HL-60/S4 (cell line): Measurements from ENCODE around the gene PITPNC1.
"Not testable (repeated sequence)": the region's sequence is repeated elsewhere in the genome, so short reads cannot be mapped to it uniquely, and the experiment has no call there.

Experiments
- in situ Hi-C: fragments of 300-500 bp; cut with MboI; formaldehyde crosslinking; loops from 2 replicates; pipeline ENCODE4 v1.14.3; 2022; ENCODE audit warnings: low sequenced_read_pairs

The PITPNC1 gene

GRCh38 chr17:67700725-67701119 is 323.6 kb downstream of the PITPNC1 start:
- in situ Hi-C loops: no loop called here

DNA sequence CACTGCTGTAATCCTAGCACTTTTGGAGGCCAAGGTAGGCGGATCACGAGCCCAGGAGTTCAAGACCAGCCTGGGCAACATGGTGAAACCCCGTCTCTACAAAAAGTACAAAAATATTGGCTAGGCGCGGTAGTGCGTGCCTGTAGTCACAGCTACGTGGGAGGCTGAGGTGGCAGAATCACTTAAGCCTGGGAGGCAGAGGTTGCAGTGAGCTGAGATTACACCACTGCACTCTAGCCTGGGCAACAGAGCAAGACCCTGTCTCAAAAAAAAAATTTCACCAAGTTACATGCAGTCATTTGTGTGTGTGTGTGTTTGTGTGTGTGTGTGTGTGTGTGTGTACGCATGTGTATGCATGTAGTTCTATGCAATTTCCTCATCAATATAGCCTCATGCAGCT is 325.8 kb downstream of the PITPNC1 start:
- in situ Hi-C loops: not testable (repeated sequence)

DNA sequence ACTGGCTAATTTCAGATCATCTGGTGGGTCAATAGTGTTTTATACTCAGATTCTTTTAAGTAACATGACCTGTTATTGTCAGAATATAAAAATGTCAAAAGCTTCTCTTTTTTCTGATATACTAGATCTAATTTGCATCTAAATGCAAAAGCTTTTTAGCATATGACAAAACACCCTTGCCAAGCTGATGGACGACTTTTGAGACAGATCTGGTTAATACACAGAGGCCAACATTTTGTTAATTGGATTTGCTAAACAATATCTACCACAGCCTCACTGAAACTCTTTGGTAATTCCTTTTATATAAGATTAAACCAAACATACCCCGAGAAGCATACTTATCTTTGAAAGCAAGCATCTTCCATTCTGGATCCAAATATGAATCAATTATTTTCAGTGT is 330.4 kb downstream of the PITPNC1 start:
- in situ Hi-C loops: no loop called here

DNA sequence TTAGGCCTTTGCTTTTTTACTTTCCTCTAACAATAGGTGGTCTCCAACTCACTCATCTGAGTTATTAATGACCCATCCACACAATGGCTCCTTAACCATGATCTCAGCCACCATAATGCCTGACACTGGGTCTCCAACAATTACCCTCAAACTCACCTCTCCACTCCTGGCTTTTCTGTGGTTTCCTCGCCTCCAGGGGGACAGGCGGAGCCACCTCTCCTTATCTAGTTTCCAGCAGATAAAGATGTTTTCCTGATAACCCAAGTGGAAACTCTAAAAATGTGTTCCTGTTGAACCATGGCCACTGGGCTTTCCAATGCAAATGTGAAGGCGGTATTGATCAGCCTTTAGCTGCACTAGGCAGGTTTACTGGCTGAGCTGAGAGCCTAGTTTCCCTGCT is 331.3 kb downstream of the PITPNC1 start:
- in situ Hi-C loops: no loop called here

- in situ Hi-C loops: loop anchor here (10.0 kb wide), 1 partner anchor 347 kb away; the partner anchor contains the start of gene PSMD12
These were observed 334.8 kb downstream of the PITPNC1 start for GRCh38 chr17:67711916-67712315.

DNA sequence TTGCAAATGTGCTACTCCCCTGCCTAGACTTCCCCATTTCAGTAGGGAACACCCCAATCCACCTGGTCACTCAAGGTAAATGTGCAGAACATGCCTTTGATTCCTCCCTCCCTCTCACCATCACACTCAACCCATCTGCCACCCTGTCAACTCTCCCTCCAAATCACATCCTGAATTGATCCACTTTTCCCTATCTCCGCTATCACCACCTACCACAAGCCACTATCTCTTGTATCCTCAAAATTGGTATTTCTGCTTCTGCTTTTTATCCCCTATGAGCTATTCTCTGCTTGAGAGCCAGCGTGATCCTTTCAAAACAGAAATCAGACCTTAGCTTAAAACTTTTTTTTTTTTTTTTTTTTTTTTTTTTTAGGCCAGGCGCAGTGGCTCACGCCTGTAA is 335.3 kb downstream of the PITPNC1 start:
- in situ Hi-C loops: loop anchor here (10.0 kb wide), 1 partner anchor 348 kb away; the partner anchor contains the start of gene PSMD12

GRCh38 chr17:67713169-67713568 is 336.1 kb downstream of the PITPNC1 start:
- in situ Hi-C loops: loop anchor here (10.0 kb wide), 1 partner anchor 348 kb away; the partner anchor contains the start of gene PSMD12

DNA sequence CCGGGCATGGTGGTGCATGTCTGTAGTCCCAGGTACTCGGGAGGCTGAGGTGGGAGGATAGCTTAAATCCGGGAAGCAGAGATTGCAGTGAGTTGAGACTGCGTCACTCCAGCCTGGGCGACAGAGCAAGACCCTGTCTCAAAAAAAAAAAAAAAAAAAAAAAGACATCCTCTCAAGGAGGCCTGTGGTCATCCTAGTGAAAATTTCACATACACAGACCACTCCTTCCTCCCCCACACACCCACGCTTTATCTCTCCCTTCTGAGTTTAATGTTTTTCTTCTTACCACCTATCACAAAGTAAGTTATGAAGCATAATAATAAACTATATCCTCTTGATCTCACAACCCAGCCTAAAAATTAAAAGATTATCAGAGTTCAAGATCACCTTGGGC is 339.3 kb downstream of the PITPNC1 start:
- in situ Hi-C loops: loop anchor here (10.0 kb wide), 1 partner anchor 352 kb away; the partner anchor contains the start of gene PSMD12

DNA sequence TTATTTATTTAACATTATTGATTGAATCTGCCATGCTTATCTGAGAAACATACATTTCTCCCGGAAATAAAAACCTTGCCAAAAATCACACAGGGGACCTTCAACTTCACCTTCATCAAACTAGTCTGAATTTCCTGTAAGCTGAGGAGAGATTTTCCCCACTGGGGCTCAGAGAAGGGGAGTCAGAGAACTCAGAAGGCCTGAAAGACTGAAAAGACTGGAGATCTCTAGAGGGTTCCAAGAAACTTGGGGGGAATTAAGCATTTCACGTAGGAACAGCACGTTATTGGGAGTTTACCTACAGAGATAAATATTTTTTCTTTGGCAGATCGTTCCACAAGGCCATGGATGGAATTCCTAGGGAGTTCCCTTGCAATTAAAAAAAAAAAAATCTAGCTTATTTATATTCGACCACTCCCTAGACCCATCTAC is 340.1 kb downstream of the PITPNC1 start:
- in situ Hi-C loops: loop anchor here (10.0 kb wide), 1 partner anchor 352 kb away; the partner anchor contains the start of gene PSMD12

DNA sequence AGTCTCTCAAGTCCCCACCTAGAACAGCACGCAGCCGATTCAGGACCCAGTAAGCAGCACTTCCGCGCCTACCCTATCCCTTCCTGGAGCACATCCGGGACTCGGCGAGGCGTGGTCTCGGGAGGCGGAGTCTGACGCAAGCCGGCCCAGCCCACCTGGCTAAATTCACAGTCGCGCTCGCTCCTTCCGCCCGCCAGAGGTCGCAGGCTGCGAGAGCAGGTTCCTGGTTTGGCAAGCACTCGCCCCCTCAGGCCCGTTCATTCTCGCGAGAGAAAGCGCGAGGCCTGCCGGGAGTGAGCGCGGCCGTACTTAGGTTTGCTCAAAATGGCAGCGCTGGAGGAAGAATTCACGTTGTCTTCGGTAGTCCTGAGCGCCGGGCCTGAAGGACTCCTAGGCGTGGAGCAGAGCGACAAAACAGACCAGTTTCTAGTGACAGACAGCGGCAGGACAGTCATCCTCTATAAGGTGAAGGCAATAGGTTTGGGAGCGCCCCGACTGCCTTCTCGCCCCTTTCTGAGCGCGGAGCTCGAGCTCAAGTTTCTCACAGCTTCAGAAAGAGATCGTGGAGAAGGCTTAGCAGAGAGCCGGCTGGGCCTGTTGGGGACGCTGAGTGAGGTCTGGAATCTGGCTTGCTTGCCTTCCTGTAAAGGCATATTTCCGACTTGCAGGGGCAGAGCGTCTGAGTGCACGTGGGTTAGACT is 340.7 kb downstream of the PITPNC1 start, which contains the start of gene NOL11:
TSS of gene NOL11 (plus strand) at position 313 of the 701 bp plus-strand sequence. CDS start at position 325, 12 bp downstream.
- in situ Hi-C loops: loop anchor here (10.0 kb wide), 1 partner anchor 353 kb away; the partner anchor contains the start of gene PSMD12

GRCh38 chr17:67718325-67718941 is 341.4 kb downstream of the PITPNC1 start:
- in situ Hi-C loops: loop anchor here (10.0 kb wide), 1 partner anchor 354 kb away; the partner anchor contains the start of gene PSMD12

GRCh38 chr17:67725373-67725791 is 348.3 kb downstream of the PITPNC1 start:
- in situ Hi-C loops: no loop called here

DNA sequence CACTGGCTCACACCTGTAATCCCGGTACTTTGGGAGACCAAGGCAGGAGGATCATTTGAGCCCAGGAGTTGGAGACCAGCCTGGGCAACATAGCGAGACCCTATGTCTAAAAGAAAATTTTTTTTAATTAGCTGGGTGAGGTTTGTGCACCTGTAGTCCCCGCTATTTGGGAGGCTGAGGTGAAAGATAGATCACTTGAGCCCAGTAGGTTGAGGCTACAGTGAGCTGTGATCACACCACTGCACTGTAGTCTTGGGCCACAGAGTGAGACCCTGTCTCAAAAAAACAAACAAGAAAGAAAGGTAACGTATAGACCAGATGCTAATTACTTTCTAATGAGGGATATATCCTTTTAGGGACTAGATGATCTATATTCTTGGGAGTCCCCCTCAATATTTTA is 348.7 kb downstream of the PITPNC1 start:
- in situ Hi-C loops: no loop called here

- in situ Hi-C loops: not testable (repeated sequence)
These were observed 350.3 kb downstream of the PITPNC1 start for GRCh38 chr17:67727152-67728039.

DNA sequence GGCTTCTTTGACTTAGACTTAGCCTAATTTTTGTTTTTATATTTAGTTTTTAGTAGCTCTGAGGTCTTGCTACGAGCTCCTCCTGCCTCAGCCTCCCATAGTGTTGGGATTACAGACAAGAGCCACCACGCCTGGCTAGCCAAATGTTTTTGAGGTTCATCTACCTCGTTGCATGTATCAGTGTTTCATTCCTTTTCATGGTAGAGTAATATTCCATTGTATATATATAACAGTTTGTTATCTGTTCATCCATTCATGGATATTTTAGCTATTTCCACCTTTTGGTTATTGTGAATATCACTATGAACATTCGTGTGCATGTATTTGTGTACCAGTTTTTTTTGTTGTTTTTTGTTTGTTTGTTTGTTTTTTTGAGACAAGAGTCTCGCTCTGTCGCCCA is 352.8 kb downstream of the PITPNC1 start:
- in situ Hi-C loops: no loop called here

GRCh38 chr17:67730731-67731130 is 353.6 kb downstream of the PITPNC1 start:
- in situ Hi-C loops: no loop called here

DNA sequence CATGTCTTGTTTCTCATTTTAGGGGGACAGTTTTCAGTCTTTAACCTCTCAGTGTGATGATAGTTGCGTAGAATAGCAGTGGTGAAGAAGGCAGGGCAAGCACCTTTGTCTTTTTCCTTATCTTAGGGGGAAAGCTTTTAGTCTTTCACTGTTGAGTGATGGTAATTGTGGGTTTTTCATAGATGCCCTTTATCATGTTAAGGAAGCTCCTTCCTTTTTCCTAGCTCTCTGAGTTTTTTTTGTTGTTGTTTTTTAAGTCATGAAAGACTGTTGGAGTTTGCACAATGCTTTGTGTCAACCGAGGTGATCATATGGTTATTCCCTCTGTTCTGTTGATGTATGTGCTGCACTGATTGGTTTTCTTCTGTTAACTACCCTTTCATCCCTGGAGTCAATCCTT is 356.4 kb downstream of the PITPNC1 start:
- in situ Hi-C loops: no loop called here

DNA sequence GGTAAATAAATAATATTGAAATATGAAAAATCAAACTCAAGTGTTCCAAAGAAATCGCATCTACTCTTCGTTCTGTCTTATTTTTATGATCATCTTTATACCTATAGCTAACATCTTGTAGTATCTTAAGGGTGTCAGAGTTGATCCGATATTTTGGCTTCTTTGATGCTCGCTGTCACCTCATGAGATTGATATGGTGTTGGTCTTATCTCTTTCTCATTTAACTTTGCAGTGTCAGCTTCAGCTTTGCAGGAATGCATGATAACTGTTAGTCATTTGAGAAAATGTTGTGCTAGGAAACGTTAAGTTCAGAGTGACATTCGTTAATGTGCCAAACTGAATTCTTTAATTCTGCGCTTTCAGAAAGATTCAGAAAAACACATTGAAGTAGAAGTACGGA is 360.1 kb downstream of the PITPNC1 start:
- in situ Hi-C loops: no loop called here

DNA sequence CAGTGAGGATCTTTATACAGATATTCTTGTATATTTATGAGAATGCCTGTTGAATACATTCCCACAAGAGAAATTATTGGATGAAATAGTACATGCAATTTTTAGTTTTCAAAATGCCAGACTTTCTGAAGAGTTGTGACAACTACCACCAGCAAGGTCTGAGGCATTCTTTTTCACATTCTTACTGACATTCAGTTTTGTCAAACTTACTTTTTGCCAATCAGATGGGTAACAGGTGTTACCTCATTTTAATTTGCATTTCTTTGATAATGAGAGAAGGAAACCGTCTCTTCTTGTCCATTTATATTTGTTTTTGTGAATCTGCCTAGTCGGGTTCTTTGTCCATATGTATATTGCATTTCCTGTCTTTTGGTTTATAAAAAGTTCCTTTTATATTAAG is 364.9 kb downstream of the PITPNC1 start:
- in situ Hi-C loops: no loop called here
